HL-60/S4 treated with retinoic acid at 250 ng/mL for 4 days and 3 days (cell line): ENCODE results near the gene RRH.
"Not testable (repeated sequence)": the region's sequence is repeated elsewhere in the genome, so short reads cannot be mapped to it uniquely, and the experiment has no call there.

Experiments
- in situ Hi-C: fragments of 300-500 bp; cut with MboI; formaldehyde crosslinking; loops from 2 replicates; pipeline ENCODE4 v1.7.0; 2022; ENCODE audit warnings: low sequenced_read_pairs

The RRH gene

GRCh38 chr4:109833756-109834155, 6.0 kb downstream of the RRH start:
- in situ Hi-C loops: no loop called here

GRCh38 chr4:109836985-109837384, 9.2 kb downstream of the RRH start:
- in situ Hi-C loops: no loop called here

GRCh38 chr4:109846395-109847098, 18.8 kb downstream of the RRH start:
- in situ Hi-C loops: no loop called here

DNA sequence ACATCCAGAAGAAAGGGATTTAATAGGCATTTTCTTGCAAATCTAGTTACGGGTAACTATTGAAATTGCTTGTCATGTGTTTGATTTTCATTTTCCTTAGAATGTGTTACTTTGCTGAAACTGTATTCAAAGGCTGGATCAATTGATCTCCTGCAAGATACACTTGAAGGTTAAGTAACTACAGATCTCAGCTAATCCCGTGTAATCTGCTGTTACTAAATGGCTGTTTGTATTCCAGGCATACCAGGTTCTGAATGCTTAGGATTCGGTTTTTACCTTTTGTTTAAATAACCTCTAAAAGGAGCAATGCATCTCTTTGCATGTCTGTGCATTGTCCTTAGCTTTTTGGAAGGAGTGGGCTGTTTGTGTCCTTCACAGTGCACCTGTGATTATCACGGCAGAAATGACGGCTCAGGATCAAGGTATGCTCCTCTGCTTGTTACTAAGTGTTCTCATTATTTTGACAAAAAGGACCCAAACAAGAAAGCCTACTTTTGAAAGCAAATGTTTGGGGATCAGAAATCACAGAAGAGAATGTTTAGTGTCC, 20.2 kb downstream of the RRH start, which contains the start of gene LRIT3:
TSS of gene LRIT3 (plus strand) at position 212 of the 547 bp plus-strand sequence. CDS start at position 307, 95 bp downstream.
- in situ Hi-C loops: no loop called here

DNA sequence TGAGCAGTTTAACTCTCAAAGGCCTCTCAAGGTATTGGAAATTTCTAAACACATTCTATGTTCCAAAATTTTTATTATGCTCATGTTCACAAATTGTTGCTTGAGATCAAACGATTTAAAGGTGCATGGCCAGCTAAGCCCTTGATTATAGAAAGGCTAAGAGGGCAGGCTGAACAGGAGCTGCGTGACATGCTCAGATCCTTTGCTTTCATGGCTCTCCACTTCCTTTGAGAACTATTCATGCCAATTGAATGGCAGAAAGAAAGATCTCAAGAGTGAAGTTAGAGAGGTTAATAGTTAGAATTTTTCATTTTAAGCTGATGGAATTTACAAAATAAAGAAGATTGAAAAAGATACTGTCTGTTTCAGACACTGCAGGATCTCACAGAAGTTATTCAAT, 20.7 kb downstream of the RRH start:
- in situ Hi-C loops: no loop called here

DNA sequence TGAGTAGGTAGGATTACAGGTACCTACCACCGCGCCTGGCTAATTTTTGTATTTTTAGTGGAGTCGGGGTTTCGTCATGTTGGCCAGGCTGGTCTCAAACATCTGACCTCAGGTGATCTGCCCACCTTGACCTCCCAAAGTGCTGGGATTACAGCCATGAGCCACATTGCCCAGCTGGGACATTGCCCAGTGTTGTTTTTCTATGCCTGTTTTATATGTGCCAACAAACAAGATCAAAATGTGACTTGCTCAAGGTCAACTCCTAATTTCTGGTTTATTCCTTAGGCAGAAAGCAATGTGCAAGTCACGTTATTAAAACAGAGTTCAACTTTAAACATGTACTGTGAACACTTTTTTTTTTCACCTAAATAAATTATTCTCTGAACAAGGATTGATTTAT, 22.8 kb downstream of the RRH start:
- in situ Hi-C loops: no loop called here

DNA sequence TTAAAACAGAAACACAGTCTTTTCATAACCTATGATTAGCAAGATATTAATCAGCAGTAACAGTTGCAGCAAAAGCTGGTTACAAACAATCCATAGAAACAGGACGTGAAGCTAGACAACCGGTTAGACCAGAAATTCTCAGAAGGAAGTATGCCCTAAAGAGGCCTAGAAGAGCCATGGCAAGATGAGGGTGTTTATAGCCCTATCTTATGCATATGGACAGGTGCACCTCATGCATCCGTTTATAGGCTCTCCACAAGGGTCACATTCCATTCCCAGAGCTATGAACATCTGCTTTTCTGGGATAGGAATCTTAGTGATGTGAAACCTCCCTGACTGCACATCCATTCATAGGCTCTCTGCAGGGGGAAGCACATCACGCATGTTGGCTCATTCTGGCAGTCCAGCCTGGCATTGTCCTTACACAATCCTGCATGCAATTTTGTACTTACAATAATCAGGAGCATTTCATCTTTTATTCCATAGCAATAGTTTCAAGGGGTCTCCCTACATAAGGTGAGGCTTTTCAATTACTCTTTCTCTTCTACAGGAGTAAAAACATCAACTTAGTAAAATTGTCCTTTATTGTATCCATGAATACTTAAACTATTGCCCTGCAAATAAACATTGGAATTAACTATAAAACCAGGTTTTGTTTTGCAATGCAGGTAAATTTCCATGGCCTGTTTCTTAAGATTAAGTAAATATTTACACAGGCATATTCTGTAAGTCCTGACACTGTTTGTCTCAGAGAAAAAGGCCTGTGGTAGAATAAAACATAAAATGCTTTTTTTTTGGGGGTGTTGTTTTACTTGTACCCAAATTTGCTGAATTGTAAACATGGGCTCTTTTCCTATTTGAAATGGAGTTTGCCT, 31.9 kb downstream of the RRH start:
- in situ Hi-C loops: not testable (repeated sequence)

GRCh38 chr4:109861271-109861670, 33.5 kb downstream of the RRH start:
- in situ Hi-C loops: no loop called here

- in situ Hi-C loops: no loop called here
These were observed 34.2 kb downstream of the RRH start for GRCh38 chr4:109861916-109862511.

DNA sequence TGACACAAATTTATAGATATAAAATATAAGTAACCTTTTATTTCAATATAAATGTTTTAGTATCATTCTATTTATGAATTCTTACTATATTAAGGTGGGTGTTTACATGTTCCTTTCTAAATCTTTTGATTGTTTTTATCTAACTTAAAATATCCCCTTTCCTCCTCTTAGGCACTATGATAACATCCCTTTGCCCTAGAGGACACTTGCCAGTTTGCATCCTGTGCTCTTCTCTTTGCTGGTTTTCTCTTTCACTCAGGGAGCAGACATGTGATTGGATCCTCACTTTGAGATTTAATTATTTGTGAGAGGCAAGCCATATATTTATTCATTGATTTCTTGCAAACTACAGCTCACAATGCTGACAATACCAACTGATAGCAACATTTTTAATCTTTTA, 36.4 kb downstream of the RRH start:
- in situ Hi-C loops: no loop called here

GRCh38 chr4:109870061-109870460, 42.3 kb downstream of the RRH start:
- in situ Hi-C loops: no loop called here

DNA sequence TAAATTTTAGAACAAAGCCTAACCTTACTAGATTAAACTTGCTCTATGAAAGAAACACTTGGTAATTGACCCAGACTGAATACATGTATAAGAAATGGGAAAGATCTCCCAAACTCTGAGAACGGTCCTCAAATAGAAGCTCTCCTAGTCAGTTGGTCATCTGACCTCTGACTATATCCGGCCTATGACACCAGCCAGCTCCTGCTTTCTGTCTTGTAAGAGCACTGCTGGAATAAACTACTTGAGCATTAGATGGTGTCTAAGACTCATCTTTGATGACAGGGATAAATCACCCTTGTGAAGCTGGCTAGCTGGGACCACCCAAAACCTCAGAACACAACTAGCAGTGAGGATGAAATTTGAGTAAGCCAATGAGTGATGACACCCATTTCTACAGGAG, 44.3 kb downstream of the RRH start:
- in situ Hi-C loops: no loop called here

GRCh38 chr4:109872950-109873656, 45.3 kb downstream of the RRH start:
- in situ Hi-C loops: no loop called here

GRCh38 chr4:109873791-109874514, 46.2 kb downstream of the RRH start:
- in situ Hi-C loops: no loop called here

- in situ Hi-C loops: no loop called here
These were observed 47.3 kb downstream of the RRH start for GRCh38 chr4:109875106-109875505.

- in situ Hi-C loops: not testable (repeated sequence)
These were observed 47.8 kb downstream of the RRH start for GRCh38 chr4:109875553-109875952.

GRCh38 chr4:109876634-109877265, 49.0 kb downstream of the RRH start:
- in situ Hi-C loops: no loop called here

DNA sequence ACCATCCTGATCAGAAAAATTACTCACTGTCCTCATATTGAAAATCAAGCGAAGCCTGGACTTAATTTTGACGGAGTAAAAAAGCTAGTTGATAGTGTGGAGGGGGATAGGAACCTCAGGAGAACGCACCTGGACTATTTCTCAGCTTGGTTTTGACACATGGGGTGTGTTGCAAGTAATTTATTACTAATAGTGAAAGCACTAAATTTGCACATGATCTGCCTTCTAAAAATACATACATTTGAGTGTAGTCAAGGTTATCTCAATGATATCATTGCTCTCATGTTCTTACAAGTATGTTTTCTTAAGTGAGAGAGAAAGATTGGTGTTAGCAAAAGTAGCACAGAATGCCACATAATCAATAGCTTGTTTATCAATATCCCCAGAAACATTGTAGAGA, 49.6 kb downstream of the RRH start:
- in situ Hi-C loops: no loop called here

DNA sequence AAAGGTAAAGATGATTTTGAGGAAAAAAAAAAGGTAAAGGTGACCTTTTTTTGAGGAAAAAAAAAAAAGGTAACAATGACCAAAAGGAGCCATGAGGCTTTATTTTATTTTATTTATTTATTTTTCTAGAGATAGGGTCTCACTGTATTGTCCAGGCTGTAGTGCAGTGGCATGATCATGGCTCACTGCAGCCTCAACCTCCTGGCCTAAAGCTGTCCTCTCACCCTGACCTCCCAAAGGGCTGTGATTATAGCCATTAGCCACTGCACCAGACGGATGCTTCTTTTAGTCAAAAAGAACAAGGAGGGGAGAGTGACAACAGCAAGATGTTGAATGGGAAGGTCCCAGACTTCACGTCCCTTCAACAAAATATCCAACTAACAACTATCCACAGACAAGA, 50.6 kb downstream of the RRH start:
- in situ Hi-C loops: no loop called here

DNA sequence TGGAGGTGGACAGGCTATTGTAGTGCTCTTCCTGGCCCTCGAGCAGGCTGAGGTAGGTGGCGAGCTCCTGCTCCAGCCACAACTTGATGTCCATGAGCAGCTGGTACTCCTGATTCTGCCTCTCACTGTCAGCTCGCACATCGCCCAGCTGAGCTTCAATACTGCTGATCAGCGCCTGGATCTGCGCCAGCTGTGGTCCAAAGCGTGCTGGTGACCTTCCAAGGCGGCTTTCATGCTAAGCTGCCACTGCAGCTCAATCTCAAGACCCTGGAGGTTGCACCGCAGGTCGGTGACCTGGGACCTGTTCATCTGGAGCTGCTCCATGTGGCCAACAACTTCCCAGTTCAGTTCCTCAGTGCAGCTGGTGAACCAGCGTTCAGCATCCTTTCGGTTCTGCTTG, 51.3 kb downstream of the RRH start:
- in situ Hi-C loops: no loop called here
